Measurements from ENCODE around the gene NCAPH2.

DNA sequence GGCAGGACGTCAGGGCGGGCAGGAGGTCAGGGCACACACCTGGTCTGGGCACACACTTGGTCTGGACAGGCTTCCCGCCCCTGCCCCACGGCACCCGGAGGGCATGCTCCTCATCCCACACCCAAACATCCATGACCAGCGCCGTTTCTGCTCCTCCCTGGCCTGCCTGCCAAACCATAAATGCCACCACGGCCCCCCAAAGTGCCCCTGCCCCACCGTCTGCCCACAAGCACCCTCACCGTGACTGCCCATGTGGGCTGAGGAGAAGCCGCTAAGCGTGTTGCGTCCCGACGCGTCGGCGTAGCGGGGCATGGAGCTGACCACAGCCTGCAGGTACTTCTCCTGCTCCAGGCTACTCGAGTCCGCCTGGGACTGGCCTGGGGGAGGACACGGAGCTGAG is 49.0 kb upstream of the NCAPH2 start:
- TF ChIP-seq EP300 (IDR thresholded peaks at IDR 0.05), result no peak
- TF ChIP-seq, protein P1, sequence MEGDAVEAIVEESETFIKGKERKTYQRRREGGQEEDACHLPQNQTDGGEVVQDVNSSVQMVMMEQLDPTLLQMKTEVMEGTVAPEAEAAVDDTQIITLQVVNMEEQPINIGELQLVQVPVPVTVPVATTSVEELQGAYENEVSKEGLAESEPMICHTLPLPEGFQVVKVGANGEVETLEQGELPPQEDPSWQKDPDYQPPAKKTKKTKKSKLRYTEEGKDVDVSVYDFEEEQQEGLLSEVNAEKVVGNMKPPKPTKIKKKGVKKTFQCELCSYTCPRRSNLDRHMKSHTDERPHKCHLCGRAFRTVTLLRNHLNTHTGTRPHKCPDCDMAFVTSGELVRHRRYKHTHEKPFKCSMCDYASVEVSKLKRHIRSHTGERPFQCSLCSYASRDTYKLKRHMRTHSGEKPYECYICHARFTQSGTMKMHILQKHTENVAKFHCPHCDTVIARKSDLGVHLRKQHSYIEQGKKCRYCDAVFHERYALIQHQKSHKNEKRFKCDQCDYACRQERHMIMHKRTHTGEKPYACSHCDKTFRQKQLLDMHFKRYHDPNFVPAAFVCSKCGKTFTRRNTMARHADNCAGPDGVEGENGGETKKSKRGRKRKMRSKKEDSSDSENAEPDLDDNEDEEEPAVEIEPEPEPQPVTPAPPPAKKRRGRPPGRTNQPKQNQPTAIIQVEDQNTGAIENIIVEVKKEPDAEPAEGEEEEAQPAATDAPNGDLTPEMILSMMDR (IDR thresholded peaks at IDR 0.05), result no peak
- no peak for TF ChIP-seq POLR2AphosphoS5 (IDR thresholded peaks at IDR 0.05)
- no peak for TF ChIP-seq POLR2A (IDR thresholded peaks at IDR 0.05)

Measured in gastroesophageal sphincter (tissue), 3 donors.